Fibroblast of villous mesenchyme (primary cell): ENCODE results near the gene GRIK4. TPM values are rescaled to one million over a fixed set of nuclear protein-coding genes. Genes with fewer than 3 reads are reported as not detected.

ENCODE experiments used
- DNase-seq: peaks from one replicate; pipeline ENCODE4 v3.0.0-alpha.2; 2010; ENCODE audit warnings: low read depth
- H3K4me3 ChIP-seq: 2 replicates; pipeline ENCODE4 v1.5.1; 2011; ENCODE audit warnings: low read depth, mild to moderate bottlenecking, low read length
- CTCF ChIP-seq: IDR thresholded peaks from 2 replicates; pipeline ENCODE4 v1.5.1; 2012; ENCODE audit warnings: low read depth, mild to moderate bottlenecking, low read length; ENCODE audit not compliant: insufficient read depth
- total RNA-seq: library from RNA; depleted of rRNA; stranded (reverse); fragments of >200 nt; gene quantifications from 2 replicates; pipeline ENCODE4 v1.2.3, GENCODE V29; 2012

The GRIK4 gene
- total RNA-seq, 1 donor, result under 0.01 TPM

- TF ChIP-seq CTCF, result no peak
- DNase-seq, result no peak
- H3K4me3 ChIP-seq, result no peak overlapping the region
Observed at GRCh38 chr11:120883404-120884080, 372.0 kb downstream of the GRIK4 start.

- no peak for DNase-seq
- no peak for TF ChIP-seq CTCF
- H3K4me3 ChIP-seq, result no peak overlapping the region
Observed at GRCh38 chr11:120884154-120885020, 372.8 kb downstream of the GRIK4 start.

GRCh38 chr11:120890609-120891320 lies 379.2 kb downstream of the GRIK4 start:
- no peak for DNase-seq
- no peak overlapping the region for H3K4me3 ChIP-seq
- TF ChIP-seq CTCF, result no peak

- H3K4me3 ChIP-seq, result no peak overlapping the region
- TF ChIP-seq CTCF, result no peak
- no peak for DNase-seq
Observed at GRCh38 chr11:120893440-120894201, 382.1 kb downstream of the GRIK4 start.

- no peak for TF ChIP-seq CTCF
- no peak overlapping the region for H3K4me3 ChIP-seq
- DNase-seq, result no peak
Observed at GRCh38 chr11:120894202-120894985, 382.8 kb downstream of the GRIK4 start.
